Upper lobe of left lung (tissue), 6 donors: ENCODE measurements around the gene ITGA1. TPM values are rescaled to one million over a fixed set of nuclear protein-coding genes. Genes with fewer than 3 reads are reported as not detected.
"Not testable (repeated sequence)": the region's sequence is repeated elsewhere in the genome, so short reads cannot be mapped to it uniquely, and the experiment has no call there.

Experiments
- ATAC-seq, 2 donors: fragments of 200-7000 bp; cut with Tn5 transposase; one replicate each; pipeline ENCODE4 v1.9.1; 2022; ENCODE audit warnings: mild to moderate bottlenecking in 2 of 2, moderate library complexity in 2 of 2; ENCODE audit not compliant: low FRiP score in 2 of 2
- DNase-seq, 2 donors: peaks; one replicate each; pipeline ENCODE4 v3.0.0-alpha.2; 2019 to 2020
- H3K27ac ChIP-seq, 4 donors: fragments of 200-600 bp; sonication (generic); one replicate each; pipeline ENCODE4 v1.5.1; 2016 to 2019
- H3K27me3 ChIP-seq, 4 donors: fragments of 200-600 bp; sonication (generic); one replicate each; pipeline ENCODE4 v1.5.1; 2017 to 2019
- H3K36me3 ChIP-seq, 4 donors: fragments of 200-600 bp; sonication (generic); one replicate each; pipeline ENCODE4 v1.5.1; 2016 to 2019
- H3K4me1 ChIP-seq, 4 donors: fragments of 200-600 bp; sonication (generic); one replicate each; pipeline ENCODE4 v1.5.1; 2018 to 2019
- H3K4me3 ChIP-seq, 4 donors: fragments of 200-600 bp; sonication (generic); one replicate each; pipeline ENCODE4 v1.5.1; 2017 to 2019; ENCODE audit warnings: mild to moderate bottlenecking in 2 of 4, moderate library complexity in 1 of 4
- H3K9me3 ChIP-seq, 4 donors: fragments of 200-600 bp; sonication (generic); one replicate each; pipeline ENCODE4 v1.5.1; 2018 to 2019
- CTCF ChIP-seq, 6 experiments: fragments of 450-650 bp in 4 of 6; fragments of 200-600 bp in 2 of 6; sonication (generic) in 2 of 6; IDR thresholded peaks; one replicate each; pipeline ENCODE4 v1.5.1; 2016 to 2019; ENCODE audit warnings: antibody characterized with exemption in 6 of 6
- EP300 ChIP-seq, 4 donors: sonication (generic); formaldehyde crosslinking; IDR thresholded peaks; one replicate each; pipeline ENCODE4 v1.5.1; 2017; ENCODE audit warnings: antibody characterized with exemption in 4 of 4, control low read depth in 2 of 4
- POLR2A ChIP-seq, 4 donors: fragments of 450-650 bp; IDR thresholded peaks; one replicate each; pipeline ENCODE4 v1.5.1; 2016 to 2017; ENCODE audit warnings: antibody characterized with exemption in 4 of 4, mild to moderate bottlenecking in 2 of 4
- POLR2AphosphoS5 ChIP-seq, 2 donors: sonication (generic); formaldehyde crosslinking; IDR thresholded peaks; one replicate each; pipeline ENCODE4 v1.5.1; 2017; ENCODE audit warnings: antibody characterized with exemption in 2 of 2
- WGBS, 2 donors: methylation state at CpG; one replicate each; pipeline ENCODE4 v1.1.5; 2017 to 2018; 5-methylcytosine and 5-hydroxymethylcytosine counted together
- total RNA-seq, 6 donors: library from RNA; depleted of rRNA in 4 of 6; stranded (reverse); fragments of >200 nt in 4 of 6; gene quantifications; one replicate each; pipeline versions ENCODE4 v1.1.0 to v1.2.1, GENCODE V29; 2016 to 2021
- donor health status: DM: no; HTN: no; CAD: no; lungs with moderate emphysema.
- donor health status: DM: no; HTN: yes; CAD: no; lungs with severe emphysema.

ITGA1 gene
- total RNA-seq, 6 donors from 2014 or later: 19.9 to 134 (median 60.8) TPM

DNA sequence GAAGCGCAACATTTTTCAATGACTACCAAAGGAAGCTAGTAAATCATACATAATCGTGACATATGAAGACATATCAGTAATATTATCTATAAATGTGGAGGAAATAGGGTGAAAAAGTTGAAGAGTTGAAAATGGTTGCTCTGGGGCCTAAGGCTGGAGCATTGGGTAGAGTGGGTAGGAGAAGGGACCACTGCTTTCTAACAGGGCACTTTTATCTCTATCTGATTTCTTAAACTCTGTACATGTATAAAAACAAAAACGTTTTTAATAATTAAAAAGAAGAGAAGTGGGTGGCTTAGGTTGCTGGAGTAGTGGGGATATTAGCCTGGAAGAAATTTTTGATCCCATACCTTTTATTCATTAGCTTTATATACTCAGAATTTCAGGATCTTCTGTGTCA lies 44.2 kb upstream of the ITGA1 start:
- H3K9me3 ChIP-seq: no peaks in the 10 kb centered on the region
- DNase-seq (no peak), ATAC-seq (no peak)
- 60 to 65% methylated on average over 3 of the region's 3 CpGs for WGBS, 2 donors
- TF ChIP-seq CTCF (IDR thresholded peaks at IDR 0.05) (no peak), POLR2A (IDR thresholded peaks at IDR 0.05) (no peak), POLR2AphosphoS5 (IDR thresholded peaks at IDR 0.05) (no peak), EP300 (IDR thresholded peaks at IDR 0.05) (no peak)
- no peaks in the 10 kb centered on the region for H3K27me3 ChIP-seq
- H3K4me1 ChIP-seq: peaks cover 8 to 22% (median 12%) of the 10 kb centered on the region in 4 donors
- no peaks in the 10 kb centered on the region for H3K36me3 ChIP-seq
- H3K4me3 ChIP-seq: no peak overlapping the region
- no peak overlapping the region for H3K27ac ChIP-seq

DNA sequence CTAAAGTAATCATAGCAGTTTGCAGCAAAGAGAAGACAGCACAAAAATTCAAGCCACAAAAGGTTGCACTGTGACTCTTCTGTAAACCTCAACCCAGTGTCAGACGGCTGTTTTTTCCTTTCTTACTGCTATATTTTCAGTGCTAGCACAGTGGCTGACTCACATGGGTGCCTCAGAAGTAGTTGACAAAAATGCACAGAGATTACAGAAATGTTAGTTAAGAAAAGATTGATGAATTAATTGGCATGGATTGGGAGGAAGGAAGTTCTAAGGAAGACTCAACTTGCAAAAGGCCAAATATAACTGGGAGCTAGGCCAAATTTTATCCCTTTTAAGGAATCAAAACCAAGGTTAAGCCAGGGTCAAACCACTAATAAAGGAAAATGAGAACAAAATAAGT lies 43.7 kb upstream of the ITGA1 start:
- no peaks in the 10 kb centered on the region for H3K36me3 ChIP-seq
- H3K27me3 ChIP-seq: no peaks in the 10 kb centered on the region
- no peak for DNase-seq
- 40 to 57% methylated on average over 1 of the region's 1 CpG for WGBS, 2 donors
- TF ChIP-seq CTCF (IDR thresholded peaks at IDR 0.05): no peak
- no peak for TF ChIP-seq EP300 (IDR thresholded peaks at IDR 0.05)
- TF ChIP-seq POLR2AphosphoS5 (IDR thresholded peaks at IDR 0.05): no peak
- TF ChIP-seq POLR2A (IDR thresholded peaks at IDR 0.05): no peak
- peak overlapping the region in 1 of 4 donors; percentile 31 for H3K27ac ChIP-seq
- no peaks in the 10 kb centered on the region for H3K9me3 ChIP-seq
- ATAC-seq: peak in 1 of 2 donors; percentile 29
- no peak overlapping the region for H3K4me3 ChIP-seq
- peaks cover 8 to 22% (median 12%) of the 10 kb centered on the region in 4 donors for H3K4me1 ChIP-seq

GRCh38 chr5:52744867-52745458 lies 42.8 kb upstream of the ITGA1 start:
- DNase-seq, ATAC-seq, H3K36me3 ChIP-seq, H3K9me3 ChIP-seq, H3K4me3 ChIP-seq, H3K27me3 ChIP-seq, H3K27ac ChIP-seq: not testable (repeated sequence)
- WGBS, 2 donors: 86 to 93% methylated on average over 2 of the region's 2 CpGs
- H3K4me1 ChIP-seq: peaks cover 8 to 22% (median 12%) of the 10 kb centered on the region in 4 donors

DNA sequence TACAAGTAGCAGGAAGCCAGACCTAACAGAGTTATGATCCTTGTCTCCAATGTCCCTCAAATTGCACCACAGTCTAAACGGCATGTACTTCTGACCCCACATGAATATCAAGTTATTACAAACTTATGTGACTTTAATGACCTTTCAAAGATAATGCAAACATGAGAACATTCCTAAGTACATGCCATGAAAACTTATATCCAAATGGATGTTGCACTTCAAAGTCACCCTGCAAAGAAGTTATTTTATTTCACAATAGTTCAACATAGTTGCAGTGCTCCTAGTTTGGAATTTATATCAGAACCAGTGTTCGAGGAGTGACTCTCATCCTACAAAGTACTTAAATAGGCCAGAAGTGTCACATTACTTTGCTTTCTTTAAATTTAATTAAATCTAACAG lies 41.2 kb upstream of the ITGA1 start:
- no peak for ATAC-seq
- Histone ChIP-seq H3K27me3 (no peaks in the 10 kb centered on the region), H3K27ac (no peak overlapping the region), H3K9me3 (no peaks in the 10 kb centered on the region), H3K4me1 (peaks cover 8 to 22% (median 13%) of the 10 kb centered on the region in 4 donors), H3K36me3 (no peaks in the 10 kb centered on the region), H3K4me3 (no peak overlapping the region)
- no peak for DNase-seq
- WGBS, 2 donors: 60 to 65% methylated on average over 2 of the region's 2 CpGs
- TF ChIP-seq CTCF (IDR thresholded peaks at IDR 0.05): no peak
- TF ChIP-seq POLR2A (IDR thresholded peaks at IDR 0.05): no peak
- no peak for TF ChIP-seq POLR2AphosphoS5 (IDR thresholded peaks at IDR 0.05)
- no peak for TF ChIP-seq EP300 (IDR thresholded peaks at IDR 0.05)

GRCh38 chr5:52748590-52748989 lies 39.1 kb upstream of the ITGA1 start:
- Histone ChIP-seq H3K27ac (no peak overlapping the region), H3K4me1 (peaks cover 5 to 11% (median 8%) of the 10 kb centered on the region in 4 donors), H3K36me3 (no peaks in the 10 kb centered on the region), H3K4me3 (no peak overlapping the region), H3K27me3 (no peaks in the 10 kb centered on the region), H3K9me3 (no peaks in the 10 kb centered on the region)
- ATAC-seq (no peak), DNase-seq (no peak)
- TF ChIP-seq EP300 (IDR thresholded peaks at IDR 0.05) (no peak), POLR2A (IDR thresholded peaks at IDR 0.05) (no peak), POLR2AphosphoS5 (IDR thresholded peaks at IDR 0.05) (no peak), CTCF (IDR thresholded peaks at IDR 0.05) (no peak)
- 28 to 50% methylated on average over 1 of the region's 1 CpG for WGBS, 2 donors
